Rectal smooth muscle tissue (tissue), 1 donor: Measurements from ENCODE around the gene AP2A1.

Source experiments
- H3K27ac ChIP-seq: one replicate; pipeline ENCODE4 v1.7.0; 2013; ENCODE audit warnings: low read depth, low read length, inconsistent platforms
- H3K27me3 ChIP-seq: one replicate; pipeline ENCODE4 v1.7.0; 2013; ENCODE audit warnings: low read length; ENCODE audit not compliant: control insufficient read depth, insufficient read depth
- H3K36me3 ChIP-seq: one replicate; pipeline ENCODE4 v1.7.0; 2013; ENCODE audit warnings: low read length; ENCODE audit not compliant: control insufficient read depth, insufficient read depth
- H3K4me1 ChIP-seq: one replicate; pipeline ENCODE4 v1.7.0; 2013; ENCODE audit warnings: low read length; ENCODE audit not compliant: control insufficient read depth, insufficient read depth
- H3K4me3 ChIP-seq: one replicate; pipeline ENCODE4 v1.7.0; 2013; ENCODE audit warnings: low read length
- H3K9ac ChIP-seq: one replicate; pipeline ENCODE4 v1.7.0; 2013; ENCODE audit warnings: low read length

The AP2A1 gene

GRCh38 chr19:49840736-49841249, 74.0 kb downstream of the AP2A1 start:
- no peaks in the 10 kb centered on the region for H3K27me3 ChIP-seq
- peaks cover 24% of the 10 kb centered on the region for H3K36me3 ChIP-seq
- no peak overlapping the region for H3K27ac ChIP-seq

GRCh38 chr19:49843265-49843664, 76.5 kb downstream of the AP2A1 start:
- H3K36me3 ChIP-seq: peaks cover 12% of the 10 kb centered on the region
- H3K4me1 ChIP-seq: no peaks in the 10 kb centered on the region
- no peak overlapping the region for H3K9ac ChIP-seq
- H3K27ac ChIP-seq: no peak overlapping the region
- H3K4me3 ChIP-seq: no peak overlapping the region
- H3K27me3 ChIP-seq: no peaks in the 10 kb centered on the region

More at GRCh38 chr19:49840736-49841249, 74.0 kb downstream of the AP2A1 start:
- H3K4me1 ChIP-seq: no peaks in the 10 kb centered on the region
- H3K4me3 ChIP-seq: no peak overlapping the region
- H3K9ac ChIP-seq: no peak overlapping the region

- Histone ChIP-seq H3K27ac (no peak overlapping the region), H3K27me3 (no peaks in the 10 kb centered on the region), H3K4me3 (no peak overlapping the region), H3K9ac (no peak overlapping the region), H3K4me1 (no peaks in the 10 kb centered on the region), H3K36me3 (peaks cover 7% of the 10 kb centered on the region)
Measured at GRCh38 chr19:49844138-49845095, 77.6 kb downstream of the AP2A1 start.

- peaks cover 2% of the 10 kb centered on the region for H3K36me3 ChIP-seq
- H3K4me3 ChIP-seq: no peak overlapping the region
- no peaks in the 10 kb centered on the region for H3K27me3 ChIP-seq
- H3K27ac ChIP-seq: no peak overlapping the region
- H3K4me1 ChIP-seq: peaks cover 6% of the 10 kb centered on the region
- H3K9ac ChIP-seq: no peak overlapping the region
Measured at GRCh38 chr19:49845414-49845813, 78.6 kb downstream of the AP2A1 start.

- no peaks in the 10 kb centered on the region for H3K27me3 ChIP-seq
- H3K4me3 ChIP-seq: no peak overlapping the region
- H3K27ac ChIP-seq: no peak overlapping the region
- H3K4me1 ChIP-seq: peaks cover 6% of the 10 kb centered on the region
- no peak overlapping the region for H3K9ac ChIP-seq
- H3K36me3 ChIP-seq: no peaks in the 10 kb centered on the region
Measured at GRCh38 chr19:49846408-49846807, 79.6 kb downstream of the AP2A1 start.

- Histone ChIP-seq H3K27me3 (no peaks in the 10 kb centered on the region), H3K9ac (no peak overlapping the region), H3K4me1 (peaks cover 17% of the 10 kb centered on the region), H3K36me3 (no peaks in the 10 kb centered on the region), H3K27ac (no peak overlapping the region), H3K4me3 (no peak overlapping the region)
Measured at GRCh38 chr19:49847731-49848696, 81.2 kb downstream of the AP2A1 start.

- no peak overlapping the region for H3K9ac ChIP-seq
- H3K4me1 ChIP-seq: peaks cover 19% of the 10 kb centered on the region
- H3K36me3 ChIP-seq: no peaks in the 10 kb centered on the region
- H3K27ac ChIP-seq: no peak overlapping the region
- H3K27me3 ChIP-seq: no peaks in the 10 kb centered on the region
- no peak overlapping the region for H3K4me3 ChIP-seq
Measured at GRCh38 chr19:49848938-49849337, 82.1 kb downstream of the AP2A1 start.

GRCh38 chr19:49849433-49850220, 82.8 kb downstream of the AP2A1 start:
- Histone ChIP-seq H3K4me3 (peak overlapping the region; percentile 96), H3K27me3 (no peaks in the 10 kb centered on the region), H3K9ac (peak overlapping the region; percentile 32), H3K36me3 (no peaks in the 10 kb centered on the region), H3K27ac (peak overlapping the region; percentile 100), H3K4me1 (peaks cover 19% of the 10 kb centered on the region)

- Histone ChIP-seq H3K9ac (peak overlapping the region; percentile 32), H3K4me3 (peak overlapping the region; percentile 96), H3K27me3 (no peaks in the 10 kb centered on the region), H3K4me1 (peaks cover 19% of the 10 kb centered on the region), H3K27ac (peak overlapping the region; percentile 100), H3K36me3 (no peaks in the 10 kb centered on the region)
Measured at GRCh38 chr19:49850221-49850486, 83.4 kb downstream of the AP2A1 start.

- peak within 1 kb of the TSS; percentile 98 for H3K9ac ChIP-seq
- H3K27me3 ChIP-seq: no peaks in the 10 kb centered on the region
- peak within 1 kb of the TSS; percentile 100 for H3K27ac ChIP-seq
- H3K4me1 ChIP-seq: peaks cover 19% of the 10 kb centered on the region
- peak within 1 kb of the TSS; percentile 96 for H3K4me3 ChIP-seq
- no peaks in the 10 kb centered on the region for H3K36me3 ChIP-seq
Measured at GRCh38 chr19:49850487-49851342, 83.9 kb downstream of the AP2A1 start, which contains the start of gene PTOV1. Gene PTOV1 (plus strand): TSS chr19:49851159.
